GM19467 (cell line): Measurements from ENCODE around the gene CFAP74.

Experiments used
- ATAC-seq: cut with Tn5 transposase; IDR thresholded peaks from one replicate; pipeline ENCODE4 v1.9.1; 2021; ENCODE audit warnings: mild to moderate bottlenecking, moderate library complexity; ENCODE audit not compliant: unreplicated experiment

Gene CFAP74, protein sequence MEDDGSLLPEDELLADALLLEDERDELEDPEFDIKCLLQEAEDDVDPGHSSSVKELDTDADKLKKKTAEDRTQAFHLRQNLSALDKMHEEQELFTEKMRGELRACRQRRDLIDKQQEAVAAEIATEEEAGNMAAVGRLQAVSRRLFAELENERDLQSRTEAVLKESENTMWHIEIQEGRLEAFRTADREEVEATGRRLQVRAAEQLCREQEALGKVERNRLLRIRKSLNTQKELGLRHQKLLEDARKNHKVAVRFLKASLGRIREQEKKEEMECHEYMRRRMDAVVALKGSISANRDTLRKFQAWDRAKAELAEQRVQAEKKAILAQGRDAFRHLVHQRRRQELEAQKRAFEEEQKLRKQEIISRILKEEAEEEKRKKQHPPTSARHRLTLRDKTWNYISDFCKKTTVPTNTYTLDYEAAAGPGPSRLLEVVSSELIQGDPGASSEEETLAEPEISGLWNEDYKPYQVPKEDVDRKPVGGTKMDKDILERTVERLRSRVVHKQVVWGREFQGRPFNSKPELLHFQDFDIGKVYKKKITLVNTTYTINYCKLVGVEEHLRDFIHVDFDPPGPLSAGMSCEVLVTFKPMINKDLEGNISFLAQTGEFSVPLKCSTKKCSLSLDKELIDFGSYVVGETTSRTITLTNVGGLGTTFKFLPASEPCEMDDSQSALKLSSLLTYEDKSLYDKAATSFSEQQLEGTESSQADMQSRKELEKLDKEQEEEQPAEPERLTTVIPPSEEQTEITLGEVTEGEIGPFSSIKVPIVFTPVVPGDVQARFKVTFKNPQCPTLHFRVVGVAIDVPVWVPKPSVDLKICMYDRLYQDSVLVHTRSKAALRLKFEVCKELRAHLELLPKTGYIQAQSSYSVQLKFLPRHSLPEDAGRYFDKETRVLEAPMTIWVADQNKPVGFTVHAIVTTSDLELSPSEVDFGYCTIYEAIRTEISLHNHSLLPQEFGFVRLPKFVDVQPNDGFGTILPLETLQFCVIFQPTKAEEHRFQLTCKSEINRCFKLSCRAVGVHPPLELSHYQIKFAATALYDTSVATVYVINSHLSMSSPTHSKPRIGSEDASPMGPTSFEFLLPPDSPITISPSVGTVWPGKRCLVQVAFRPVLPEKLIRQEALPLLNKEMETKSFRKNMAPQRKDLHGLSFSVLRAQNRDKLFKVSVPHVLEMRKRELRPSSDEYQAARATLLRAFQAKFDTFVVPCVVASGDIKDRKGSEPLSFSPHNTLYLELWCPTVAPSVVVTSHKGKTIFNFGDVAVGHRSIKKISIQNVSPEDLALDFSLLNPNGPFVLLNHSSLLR (N-terminal part only)

DNA sequence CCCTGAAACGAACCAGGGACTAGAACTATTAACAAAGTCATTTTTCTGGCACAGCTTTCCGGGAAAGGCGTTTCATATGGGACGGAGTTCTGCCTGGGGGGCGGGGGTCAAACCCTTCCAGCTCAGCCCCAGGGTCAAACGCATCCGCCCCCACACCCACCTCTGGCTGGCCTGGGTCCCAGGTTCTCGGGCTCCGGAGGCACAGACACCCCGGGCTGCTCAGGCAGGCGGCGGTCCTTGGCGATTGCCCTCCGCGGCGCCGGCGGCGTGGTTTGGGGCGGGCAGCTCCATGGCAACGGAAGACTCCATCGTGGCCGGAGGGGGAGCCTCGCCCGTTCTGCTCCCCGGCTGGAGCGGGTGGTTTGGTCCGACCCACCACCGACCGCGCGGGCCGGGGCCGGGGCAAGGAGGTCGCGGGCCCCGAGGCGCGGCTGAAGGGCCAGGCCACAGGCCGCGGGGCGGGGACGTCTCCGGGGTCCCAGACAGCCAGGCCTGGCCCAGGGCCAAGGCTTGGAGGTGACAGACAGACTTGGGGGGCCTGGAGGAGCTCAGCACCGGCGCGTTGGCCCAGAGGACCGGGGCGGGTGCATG, at the start of gene CFAP74:
Gene CFAP74 (minus strand): TSS at position 246 of the 591 bp plus-strand sequence. CDS start 12,830 bp downstream, outside the sequence.
- ATAC-seq: no peak

DNA sequence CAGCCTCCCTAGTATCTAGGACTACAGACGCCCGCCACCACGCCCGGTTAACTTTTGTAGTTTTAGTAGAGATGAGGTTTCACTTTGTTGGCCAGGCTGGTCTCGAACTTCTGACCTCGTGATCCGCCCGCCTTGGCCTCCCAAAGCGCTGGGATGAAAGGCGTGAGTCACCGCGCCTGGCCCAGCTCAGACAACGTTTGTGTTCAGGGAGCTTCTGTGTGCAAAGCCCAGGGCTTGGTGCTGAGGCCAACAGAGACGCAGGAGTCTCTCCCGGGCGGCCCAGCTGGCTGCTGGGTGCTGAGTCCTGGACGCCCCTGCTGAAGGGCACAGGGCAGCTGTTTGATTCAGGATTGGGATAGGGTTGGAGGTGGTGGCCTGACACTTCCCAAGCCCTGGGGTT, 49.6 kb upstream of the CFAP74 start:
- ATAC-seq: no peak

DNA sequence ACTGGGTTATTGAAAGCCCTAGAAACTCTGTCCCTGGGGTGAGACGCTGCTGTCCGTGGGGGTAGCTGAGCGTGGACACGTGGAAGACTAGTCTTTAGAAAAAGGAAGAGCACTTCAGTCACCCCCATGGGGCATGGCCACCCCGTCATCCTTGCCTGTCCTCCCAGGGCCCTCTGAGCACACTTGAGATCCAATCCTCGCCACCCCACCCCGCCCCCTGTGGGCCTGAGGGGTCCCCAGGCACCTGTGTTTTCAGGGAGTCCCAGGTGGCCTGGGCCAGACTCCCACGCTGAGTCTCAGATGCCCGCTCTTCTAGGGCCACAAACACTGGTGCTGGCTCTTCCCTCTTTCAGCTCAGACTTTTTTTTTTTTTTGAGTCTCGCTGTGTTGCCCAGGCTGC, 49.2 kb upstream of the CFAP74 start:
- ATAC-seq: no peak

- ATAC-seq: no peak
Measured at GRCh38 chr1:2052054-2052679, 48.6 kb upstream of the CFAP74 start.

GRCh38 chr1:2050793-2051682, 47.5 kb upstream of the CFAP74 start:
- no peak for ATAC-seq

- ATAC-seq: no peak
Measured at GRCh38 chr1:2050461-2050792, 46.8 kb upstream of the CFAP74 start.

GRCh38 chr1:2049718-2050431, 46.3 kb upstream of the CFAP74 start, which contains the start of gene PRKCZ:
TSS of gene PRKCZ (plus strand) at chr1:2050411. CDS start at chr1:2050631, 220 bp downstream.
- ATAC-seq: no peak

DNA sequence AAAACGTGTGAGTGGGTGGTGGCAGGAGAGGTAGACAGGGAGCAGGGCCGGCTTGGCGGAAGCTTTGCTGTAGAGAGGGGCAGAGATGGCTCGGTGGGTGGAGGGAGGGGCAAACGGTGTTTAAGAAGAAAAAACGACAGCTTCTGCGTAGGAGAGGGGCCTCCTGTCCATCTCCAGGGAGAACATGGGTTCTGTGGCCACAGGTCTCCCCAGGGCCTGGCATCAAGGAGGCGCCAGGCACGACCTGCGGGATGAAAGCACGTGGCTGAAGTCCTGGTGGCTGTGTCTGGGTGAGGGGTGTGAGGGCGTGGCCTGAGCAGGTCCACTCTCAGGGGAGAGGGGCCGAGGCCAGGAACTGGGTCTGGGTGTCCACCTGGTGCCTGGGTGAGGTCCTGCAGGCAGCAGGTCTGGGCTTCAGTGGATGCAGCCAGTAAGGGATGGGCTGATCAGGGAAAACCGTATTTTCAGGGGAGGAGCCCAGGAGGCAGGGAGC, 45.7 kb upstream of the CFAP74 start:
- no peak for ATAC-seq

DNA sequence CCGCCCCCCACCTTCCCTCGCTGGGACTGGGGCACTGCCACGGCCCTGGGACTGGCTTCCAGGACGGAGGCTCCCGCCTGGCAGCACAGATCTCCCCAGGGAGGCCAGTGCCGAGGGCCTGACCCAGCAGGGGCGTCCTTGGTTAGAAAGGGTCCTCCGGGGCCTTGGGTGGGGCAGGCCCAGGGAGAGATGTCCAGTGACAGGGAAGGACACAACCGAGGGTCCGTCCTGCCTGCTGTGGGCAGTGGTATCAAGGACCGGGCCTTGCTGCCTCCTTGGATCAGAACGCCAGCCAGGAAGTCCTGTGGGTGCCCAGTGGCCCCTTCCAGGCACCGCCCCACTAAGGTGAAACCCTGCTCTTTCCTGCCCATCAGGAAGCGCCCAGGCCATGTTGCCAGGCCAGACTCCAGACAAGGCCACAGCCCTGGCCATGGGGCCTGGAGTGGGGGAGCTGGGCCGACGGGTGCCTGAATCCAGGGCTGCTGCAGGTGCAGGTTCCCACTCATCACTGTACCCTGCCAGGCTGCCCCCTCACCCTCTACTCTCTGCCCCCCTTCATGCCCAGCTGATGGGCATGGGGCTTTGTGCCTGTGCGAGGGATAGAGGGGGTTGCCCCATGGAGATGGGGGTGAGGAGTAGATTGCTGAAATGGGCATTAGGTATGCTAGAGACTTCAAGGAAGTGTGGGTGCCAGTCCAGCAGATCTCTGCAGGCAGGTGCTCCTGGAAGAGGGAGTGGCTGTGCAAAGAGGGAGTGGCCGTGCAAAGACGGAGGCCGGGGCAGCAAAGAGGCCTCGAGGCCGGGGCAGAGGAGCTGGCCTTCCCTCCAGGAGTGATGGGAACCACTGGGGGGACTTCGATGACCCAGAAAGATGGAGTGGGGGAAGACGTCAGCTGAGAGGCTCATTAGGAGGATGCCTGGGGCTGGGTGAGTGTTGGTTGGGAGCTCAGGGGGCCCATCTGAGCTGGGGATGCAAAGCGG, 44.5 kb upstream of the CFAP74 start:
- no peak for ATAC-seq

DNA sequence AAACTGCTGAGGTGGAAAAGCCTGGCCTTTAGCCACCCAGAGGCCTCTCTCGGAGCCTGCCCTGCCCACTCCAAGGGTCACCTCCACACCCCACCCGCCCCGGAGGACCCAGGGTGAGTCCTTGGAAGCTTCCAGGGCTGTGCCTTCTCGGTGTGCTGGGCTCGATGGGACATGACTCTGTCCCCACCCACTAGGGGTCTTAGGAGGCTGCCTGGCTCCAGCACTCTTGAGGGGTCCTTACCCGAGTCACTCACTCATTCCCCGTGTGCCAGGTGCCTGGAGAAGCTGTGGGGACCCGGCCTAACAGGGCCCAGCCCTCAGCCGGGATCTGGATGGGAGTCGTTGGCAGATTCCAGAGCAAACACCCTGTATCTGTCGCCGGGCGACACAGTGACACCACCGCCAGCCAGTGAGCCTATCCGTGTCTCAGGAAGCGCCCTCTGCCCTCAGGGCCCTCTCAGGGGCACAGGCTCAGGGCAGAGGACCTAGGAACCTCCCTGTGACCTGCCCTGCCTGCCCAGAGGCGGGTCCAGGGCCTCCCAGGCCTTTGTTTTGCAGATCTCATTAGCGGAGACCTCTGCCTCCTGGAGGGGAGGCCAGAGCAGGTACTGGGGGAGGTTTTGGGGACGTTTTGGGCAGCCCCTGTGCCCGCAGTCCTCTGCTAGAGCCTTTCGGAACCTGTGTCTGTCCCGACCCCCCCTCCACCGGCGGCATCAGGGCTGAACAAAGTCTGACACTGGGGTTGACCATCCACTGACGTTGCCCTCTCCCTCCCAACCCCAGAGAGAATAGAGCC, 43.6 kb upstream of the CFAP74 start:
- ATAC-seq: no peak

- no peak for ATAC-seq
Measured at GRCh38 chr1:2046174-2046917, 42.8 kb upstream of the CFAP74 start.

DNA sequence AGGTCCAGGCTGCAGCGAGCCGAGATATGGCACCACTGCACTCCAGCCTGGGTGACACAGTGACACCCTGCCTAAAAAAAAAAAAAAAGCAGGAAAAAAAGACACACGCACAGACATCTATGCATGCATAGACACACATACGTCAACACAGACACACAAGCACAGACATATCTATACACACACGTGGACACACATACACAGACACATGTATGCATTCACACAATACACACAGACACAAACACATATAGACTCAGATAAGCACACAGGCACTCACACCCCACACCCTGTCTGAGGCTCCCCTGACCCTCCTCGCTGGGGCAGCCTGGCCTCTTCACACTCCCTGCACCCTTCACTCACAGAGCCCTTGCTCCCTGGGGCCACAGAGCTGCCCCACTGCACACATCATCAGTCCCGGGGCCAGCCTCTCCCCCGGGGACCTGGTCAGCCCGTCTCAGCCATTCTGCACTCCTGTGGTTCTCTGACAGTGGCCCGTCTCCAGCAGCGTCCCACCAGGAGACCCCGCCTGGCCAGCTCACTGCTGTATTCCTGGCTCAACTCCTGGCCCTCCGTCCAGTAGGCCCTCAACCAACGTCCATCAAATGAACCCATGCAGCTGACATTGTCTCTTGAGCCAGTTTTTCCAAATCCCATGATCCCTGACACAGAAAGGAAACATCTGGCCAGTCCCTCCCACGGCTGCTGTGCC, 42.0 kb upstream of the CFAP74 start:
- no peak for ATAC-seq

GRCh38 chr1:2044510-2045319, 41.1 kb upstream of the CFAP74 start:
- no peak for ATAC-seq

DNA sequence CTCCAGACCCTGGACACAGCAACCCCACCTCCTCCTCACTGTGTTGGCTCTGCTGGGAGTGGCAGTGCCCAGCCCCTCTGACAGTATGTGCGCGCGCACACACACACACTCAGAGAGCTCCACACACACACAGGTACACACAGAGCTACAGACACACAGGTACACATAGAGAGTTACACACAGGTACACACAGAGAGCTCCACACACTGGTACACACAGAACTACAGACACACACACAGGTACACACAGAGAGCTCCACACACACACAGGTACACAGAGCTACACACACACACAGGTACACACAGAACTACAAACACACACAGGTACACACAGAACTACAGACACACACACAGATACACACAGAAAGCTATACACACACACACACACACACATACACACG, 40.3 kb upstream of the CFAP74 start:
- no peak for ATAC-seq
